DOHH2 (cell line): Measurements from ENCODE around the gene TM9SF1.

Source experiments
- H3F3A ChIP-seq: fragments of 200-600 bp; sonication (generic), shearing (Covaris generic); 2 replicates; pipeline ENCODE4 v1.6.0; 2016; ENCODE audit warnings: antibody characterized with exemption, mild to moderate bottlenecking; ENCODE audit not compliant: control insufficient read depth, insufficient read depth
- H3K27ac ChIP-seq: fragments of 200-600 bp; sonication (generic); 2 replicates; pipeline ENCODE4 v1.5.1; 2014; ENCODE audit warnings: low read depth, mild to moderate bottlenecking, low read length, moderate library complexity
- H3K27me3 ChIP-seq: fragments of 200-600 bp; sonication (generic); 2 replicates; pipeline ENCODE4 v1.6.1; 2014; ENCODE audit warnings: mild to moderate bottlenecking, low read length, mixed read lengths; ENCODE audit not compliant: control insufficient read depth
- H3K36me3 ChIP-seq: fragments of 200-600 bp; sonication (generic); 2 replicates; pipeline ENCODE4 v1.6.1; 2014; ENCODE audit warnings: mild to moderate bottlenecking, low read length, moderate library complexity, mixed read lengths; ENCODE audit not compliant: control insufficient read depth
- H3K4me1 ChIP-seq: fragments of 200-600 bp; sonication (generic); 2 replicates; pipeline ENCODE4 v1.6.1; 2014; ENCODE audit warnings: mild to moderate bottlenecking, low read length, mixed read lengths; ENCODE audit not compliant: control insufficient read depth
- H3K4me2 ChIP-seq: fragments of 200-600 bp; sonication (generic); 2 replicates; pipeline ENCODE4 v1.6.0; 2014; ENCODE audit warnings: mild to moderate bottlenecking, low read length, moderate library complexity
- H3K4me3 ChIP-seq: fragments of 200-600 bp; sonication (generic); 2 replicates; pipeline ENCODE4 v1.5.1; 2014; ENCODE audit warnings: mild to moderate bottlenecking, low read length, mixed read lengths
- H3K79me2 ChIP-seq: fragments of 200-600 bp; sonication (generic); 2 replicates; pipeline ENCODE4 v1.6.1; 2014; ENCODE audit warnings: mild to moderate bottlenecking, low read length, mixed read lengths; ENCODE audit not compliant: control insufficient read depth
- H3K9me2 ChIP-seq: fragments of 200-600 bp; sonication (generic); replicated peaks from 2 replicates; pipeline ENCODE4 v1.6.1; 2014; ENCODE audit warnings: mild to moderate bottlenecking, low read length, mixed read lengths; ENCODE audit not compliant: control insufficient read depth
- H3K9me3 ChIP-seq: fragments of 200-600 bp; sonication (generic); 2 replicates; pipeline ENCODE4 v1.6.1; 2014; ENCODE audit warnings: antibody characterized with exemption, low read length, mixed read lengths; ENCODE audit not compliant: control insufficient read depth, insufficient read depth
- H4K20me1 ChIP-seq: fragments of 200-600 bp; sonication (generic); 2 replicates; pipeline ENCODE4 v1.6.0; 2014; ENCODE audit warnings: low read depth, mild to moderate bottlenecking, antibody characterized with exemption, low read length, moderate library complexity; ENCODE audit not compliant: control insufficient read depth, insufficient read depth
- EZH2phosphoT487 ChIP-seq: fragments of 200-600 bp; sonication (generic); IDR thresholded peaks from 2 replicates; pipeline ENCODE4 v1.6.1; 2017; ENCODE audit warnings: borderline replicate concordance, mild to moderate bottlenecking, antibody characterized with exemption, low read length, moderate library complexity, mixed read lengths
- TF ChIP-seq, protein P1 (sequence below): fragments of 200-600 bp; sonication (generic); IDR thresholded peaks from one replicate; pipeline ENCODE4 v1.5.1; 2014; ENCODE audit warnings: antibody characterized with exemption, mild to moderate bottlenecking, low read depth, low read length; ENCODE audit not compliant: poor library complexity, severe bottlenecking

The TM9SF1 gene

GRCh38 chr14:24157331-24157730 is 37.9 kb downstream of the TM9SF1 start:
- peaks cover 17% of the 10 kb centered on the region for H3K4me1 ChIP-seq
- H3K27ac ChIP-seq: no peak overlapping the region
- peaks cover 54% of the 10 kb centered on the region for H3K36me3 ChIP-seq
- no peak overlapping the region for H3K4me2 ChIP-seq
- no peaks in the 10 kb centered on the region for H4K20me1 ChIP-seq
- H3K27me3 ChIP-seq: no peaks in the 10 kb centered on the region
- peaks cover 7% of the 10 kb centered on the region for H3K79me2 ChIP-seq
- H3K9me2 ChIP-seq: no peaks in the 10 kb centered on the region
- no peaks in the 10 kb centered on the region for H3F3A ChIP-seq
- no peaks in the 10 kb centered on the region for H3K9me3 ChIP-seq
- TF ChIP-seq, protein P1, sequence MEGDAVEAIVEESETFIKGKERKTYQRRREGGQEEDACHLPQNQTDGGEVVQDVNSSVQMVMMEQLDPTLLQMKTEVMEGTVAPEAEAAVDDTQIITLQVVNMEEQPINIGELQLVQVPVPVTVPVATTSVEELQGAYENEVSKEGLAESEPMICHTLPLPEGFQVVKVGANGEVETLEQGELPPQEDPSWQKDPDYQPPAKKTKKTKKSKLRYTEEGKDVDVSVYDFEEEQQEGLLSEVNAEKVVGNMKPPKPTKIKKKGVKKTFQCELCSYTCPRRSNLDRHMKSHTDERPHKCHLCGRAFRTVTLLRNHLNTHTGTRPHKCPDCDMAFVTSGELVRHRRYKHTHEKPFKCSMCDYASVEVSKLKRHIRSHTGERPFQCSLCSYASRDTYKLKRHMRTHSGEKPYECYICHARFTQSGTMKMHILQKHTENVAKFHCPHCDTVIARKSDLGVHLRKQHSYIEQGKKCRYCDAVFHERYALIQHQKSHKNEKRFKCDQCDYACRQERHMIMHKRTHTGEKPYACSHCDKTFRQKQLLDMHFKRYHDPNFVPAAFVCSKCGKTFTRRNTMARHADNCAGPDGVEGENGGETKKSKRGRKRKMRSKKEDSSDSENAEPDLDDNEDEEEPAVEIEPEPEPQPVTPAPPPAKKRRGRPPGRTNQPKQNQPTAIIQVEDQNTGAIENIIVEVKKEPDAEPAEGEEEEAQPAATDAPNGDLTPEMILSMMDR: no peak
- TF ChIP-seq EZH2phosphoT487: no peak
- no peak overlapping the region for H3K4me3 ChIP-seq

GRCh38 chr14:24156840-24157239 is 38.4 kb downstream of the TM9SF1 start:
- no peak overlapping the region for H3K4me3 ChIP-seq
- peaks cover 4% of the 10 kb centered on the region for H3K79me2 ChIP-seq
- no peaks in the 10 kb centered on the region for H4K20me1 ChIP-seq
- peaks cover 53% of the 10 kb centered on the region for H3K36me3 ChIP-seq
- no peak overlapping the region for H3K4me2 ChIP-seq
- H3K9me3 ChIP-seq: no peaks in the 10 kb centered on the region
- no peak overlapping the region for H3K27ac ChIP-seq
- no peaks in the 10 kb centered on the region for H3K9me2 ChIP-seq
- TF ChIP-seq EZH2phosphoT487: no peak
- TF ChIP-seq, protein P1: no peak
- no peaks in the 10 kb centered on the region for H3K27me3 ChIP-seq
- H3K4me1 ChIP-seq: peaks cover 14% of the 10 kb centered on the region
- H3F3A ChIP-seq: no peaks in the 10 kb centered on the region

DNA sequence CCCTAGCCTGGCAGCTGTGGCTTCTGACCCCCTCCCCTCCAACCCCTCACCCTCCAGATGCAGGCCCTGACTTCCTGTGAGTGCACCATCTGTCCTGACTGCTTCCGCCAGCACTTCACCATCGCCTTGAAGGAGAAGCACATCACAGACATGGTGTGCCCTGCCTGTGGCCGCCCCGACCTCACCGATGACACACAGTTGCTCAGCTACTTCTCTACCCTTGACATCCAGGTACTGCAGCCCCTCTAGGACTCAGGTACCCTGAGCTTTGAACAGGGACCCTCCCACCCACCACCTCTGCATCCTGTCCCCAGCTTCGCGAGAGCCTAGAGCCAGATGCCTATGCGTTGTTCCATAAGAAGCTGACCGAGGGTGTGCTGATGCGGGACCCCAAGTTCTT is 40.1 kb downstream of the TM9SF1 start:
- H3K4me1 ChIP-seq: no peaks in the 10 kb centered on the region
- H3K27ac ChIP-seq: no peak overlapping the region
- H3K4me3 ChIP-seq: no peak overlapping the region
- no peaks in the 10 kb centered on the region for H3K27me3 ChIP-seq
- no peaks in the 10 kb centered on the region for H3F3A ChIP-seq
- peaks cover 64% of the 10 kb centered on the region for H3K36me3 ChIP-seq
- TF ChIP-seq EZH2phosphoT487: no peak
- TF ChIP-seq, protein P1: no peak
- H3K4me2 ChIP-seq: no peak overlapping the region
- H3K79me2 ChIP-seq: no peaks in the 10 kb centered on the region; the same call in 1 of the 2 replicates
- H4K20me1 ChIP-seq: no peaks in the 10 kb centered on the region
- H3K9me3 ChIP-seq: no peaks in the 10 kb centered on the region
- H3K9me2 ChIP-seq: no peaks in the 10 kb centered on the region
